Testis (tissue), 3 donors: ENCODE results near the gene CCL1. TPM values are rescaled to one million over a fixed set of nuclear protein-coding genes. Genes with fewer than 3 reads are reported as not detected.

Source experiments
- DNase-seq: peaks from one replicate; pipeline ENCODE4 v3.0.0-alpha.2; 2019
- H3K27ac ChIP-seq, 2 donors: fragments of 200-600 bp; sonication (generic); one replicate each; pipeline ENCODE4 v1.5.1; 2019
- H3K27me3 ChIP-seq: fragments of 200-600 bp; sonication (generic); one replicate; pipeline ENCODE4 v1.5.1; 2019
- H3K36me3 ChIP-seq: fragments of 200-600 bp; sonication (generic); one replicate; pipeline ENCODE4 v1.5.1; 2017; ENCODE audit warnings: low read depth; ENCODE audit errors: missing control alignments
- H3K4me1 ChIP-seq: fragments of 200-600 bp; sonication (generic); one replicate; pipeline ENCODE4 v1.5.1; 2019
- H3K4me3 ChIP-seq, 2 donors: fragments of 200-600 bp; sonication (generic); one replicate each; pipeline ENCODE4 v1.5.1; 2017 to 2019
- H3K9me3 ChIP-seq: fragments of 200-600 bp; sonication (generic); one replicate; pipeline ENCODE4 v1.5.1; 2017
- POLR2A ChIP-seq: fragments of 450-650 bp; IDR thresholded peaks from one replicate; pipeline ENCODE4 v1.6.1; 2017; ENCODE audit warnings: antibody characterized with exemption, mild to moderate bottlenecking, moderate library complexity
- WGBS, 2 donors: methylation state at CpG; one replicate each; pipeline ENCODE4 v1.1.5; 2018; 5-methylcytosine and 5-hydroxymethylcytosine counted together
- intact Hi-C: fragments of 100-400 bp; cut with DNase I; formaldehyde crosslinking; loops from one replicate; pipeline ENCODE4 v1.15.1; 2023; ENCODE audit warnings: low total_unique reads
- polyA plus RNA-seq: library from polyadenylated mRNA; stranded (reverse); fragments of 350-450 nt; fragmentation: Illumina TruSeq; extraction: RNeasy Lipid Tissue Mini Kit (QIAGEN cat#74804); gene quantifications from one replicate; pipeline ENCODE4 v1.2.3, GENCODE V29; 2014; ENCODE audit warnings: low read depth, low replicate concordance; ENCODE audit not compliant: insufficient read depth
- total RNA-seq, 2 donors: library from RNA; depleted of rRNA; stranded (reverse); fragments of >200 nt; gene quantifications; one replicate each; pipeline ENCODE4 v1.2.3, GENCODE V29; 2016
- TF ChIP-seq, protein P1 (sequence below), 3 experiments: fragments of 450-650 bp in 2 of 3; fragments of 200-600 bp in 1 of 3; sonication (generic) in 1 of 3; IDR thresholded peaks; one replicate each; pipeline ENCODE4 v1.5.1; 2016 to 2019; ENCODE audit warnings: antibody characterized with exemption in 3 of 3, mild to moderate bottlenecking in 2 of 3, moderate library complexity in 1 of 3

The CCL1 gene
- total and polyA plus RNA-seq, 3 donors from 2014 or later = 1.5 TPM; not detected in 2

DNA sequence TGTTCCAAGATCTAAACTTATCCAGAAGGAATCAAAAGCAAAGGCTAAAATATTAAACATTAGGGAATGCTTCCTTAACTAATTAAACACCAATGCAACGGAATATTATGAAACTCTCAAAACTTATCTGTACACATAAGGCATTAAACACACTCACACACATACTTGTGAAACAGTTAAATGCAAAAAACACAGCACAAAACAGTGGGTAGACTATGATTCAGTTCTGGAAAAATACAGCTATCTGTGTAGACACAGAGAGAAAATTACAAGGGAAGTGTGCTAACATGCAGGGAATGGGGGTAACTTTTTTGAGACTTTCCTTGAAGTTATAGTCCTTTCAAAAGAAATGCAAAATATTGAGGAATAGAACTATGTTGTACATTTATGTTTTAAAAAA, 36.7 kb upstream of the CCL1 start:
- Histone ChIP-seq H3K4me3 (no peak overlapping the region), H3K4me1 (no peaks in the 10 kb centered on the region), H3K27me3 (no peaks in the 10 kb centered on the region), H3K27ac (no peak overlapping the region), H3K36me3 (no peaks in the 10 kb centered on the region), H3K9me3 (no peaks in the 10 kb centered on the region)
- no peak for TF ChIP-seq POLR2A
- TF ChIP-seq, protein P1, sequence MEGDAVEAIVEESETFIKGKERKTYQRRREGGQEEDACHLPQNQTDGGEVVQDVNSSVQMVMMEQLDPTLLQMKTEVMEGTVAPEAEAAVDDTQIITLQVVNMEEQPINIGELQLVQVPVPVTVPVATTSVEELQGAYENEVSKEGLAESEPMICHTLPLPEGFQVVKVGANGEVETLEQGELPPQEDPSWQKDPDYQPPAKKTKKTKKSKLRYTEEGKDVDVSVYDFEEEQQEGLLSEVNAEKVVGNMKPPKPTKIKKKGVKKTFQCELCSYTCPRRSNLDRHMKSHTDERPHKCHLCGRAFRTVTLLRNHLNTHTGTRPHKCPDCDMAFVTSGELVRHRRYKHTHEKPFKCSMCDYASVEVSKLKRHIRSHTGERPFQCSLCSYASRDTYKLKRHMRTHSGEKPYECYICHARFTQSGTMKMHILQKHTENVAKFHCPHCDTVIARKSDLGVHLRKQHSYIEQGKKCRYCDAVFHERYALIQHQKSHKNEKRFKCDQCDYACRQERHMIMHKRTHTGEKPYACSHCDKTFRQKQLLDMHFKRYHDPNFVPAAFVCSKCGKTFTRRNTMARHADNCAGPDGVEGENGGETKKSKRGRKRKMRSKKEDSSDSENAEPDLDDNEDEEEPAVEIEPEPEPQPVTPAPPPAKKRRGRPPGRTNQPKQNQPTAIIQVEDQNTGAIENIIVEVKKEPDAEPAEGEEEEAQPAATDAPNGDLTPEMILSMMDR (IDR thresholded peaks at IDR 0.05) = no peak
- 76 to 83% methylated on average over 1 of the region's 1 CpG for whole genome bisulfite sequencing, 2 donors
- intact Hi-C loops = no loop called here
- DNase-seq = no peak

DNA sequence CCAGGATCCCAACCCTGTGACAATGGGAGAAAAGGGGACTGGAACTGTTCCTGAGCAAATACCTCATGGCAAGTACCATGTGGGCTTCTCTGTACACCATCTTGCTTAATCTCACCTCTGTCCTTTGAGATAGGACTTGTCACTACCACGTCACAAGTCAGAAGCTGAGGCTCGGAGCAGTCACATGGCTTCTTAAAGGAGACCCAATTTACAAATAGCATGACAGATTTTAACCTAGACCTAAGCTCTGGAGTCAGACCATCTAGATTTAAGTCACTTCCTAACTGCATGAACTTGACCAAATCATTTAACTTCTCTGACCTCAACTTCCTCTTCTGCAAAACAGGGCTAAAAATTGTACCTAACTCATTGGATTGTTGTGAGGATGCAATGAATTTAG, 36.0 kb upstream of the CCL1 start:
- H3K4me3 ChIP-seq = no peak overlapping the region
- TF ChIP-seq POLR2A = no peak
- TF ChIP-seq, protein P1 (IDR thresholded peaks at IDR 0.05) = no peak
- H3K36me3 ChIP-seq = no peaks in the 10 kb centered on the region
- no peak overlapping the region for H3K27ac ChIP-seq
- intact Hi-C loops = no loop called here
- H3K4me1 ChIP-seq = no peaks in the 10 kb centered on the region
- H3K9me3 ChIP-seq = no peaks in the 10 kb centered on the region
- no peaks in the 10 kb centered on the region for H3K27me3 ChIP-seq
- DNase-seq = no peak
- WGBS, 2 donors = 49 to 71% methylated on average over 2 of the region's 2 CpGs

GRCh38 chr17:34397265-34397664, 34.2 kb upstream of the CCL1 start:
- Histone ChIP-seq H3K36me3 (no peaks in the 10 kb centered on the region), H3K9me3 (no peaks in the 10 kb centered on the region), H3K4me1 (no peaks in the 10 kb centered on the region), H3K27me3 (no peaks in the 10 kb centered on the region), H3K27ac (no peak overlapping the region), H3K4me3 (no peak overlapping the region)
- no peak for DNase-seq
- TF ChIP-seq, protein P1 (IDR thresholded peaks at IDR 0.05) = peak in 1 of 3 experiments; percentile 11
- TF ChIP-seq POLR2A = no peak
- intact Hi-C loops = no loop called here

DNA sequence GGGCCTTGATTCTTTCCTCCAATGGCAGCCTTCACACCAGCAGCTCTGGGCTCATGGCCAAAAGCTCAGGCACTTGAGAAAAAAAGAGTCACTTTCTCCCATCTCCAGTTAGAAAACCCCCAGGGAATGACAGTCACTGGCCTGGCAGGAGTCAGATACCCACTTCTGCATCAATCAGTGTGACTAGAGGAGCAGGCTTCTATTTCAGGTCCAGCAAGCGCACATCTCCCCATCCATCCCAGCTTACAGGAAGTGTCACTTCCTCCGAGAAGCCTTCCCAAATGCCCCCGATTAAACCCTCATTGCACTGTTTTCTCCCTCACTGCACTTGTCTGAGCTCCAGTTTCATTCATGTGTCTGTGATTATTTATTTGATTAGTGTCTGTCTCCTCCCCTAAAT, 30.4 kb upstream of the CCL1 start:
- WGBS, 2 donors = 84 to 96% methylated on average over 3 of the region's 3 CpGs
- intact Hi-C loops = no loop called here
- Histone ChIP-seq H3K4me3 (no peak overlapping the region), H3K27me3 (no peaks in the 10 kb centered on the region), H3K27ac (no peak overlapping the region), H3K9me3 (no peaks in the 10 kb centered on the region), H3K36me3 (no peaks in the 10 kb centered on the region), H3K4me1 (no peaks in the 10 kb centered on the region)
- DNase-seq = no peak
- TF ChIP-seq POLR2A = no peak
- TF ChIP-seq, protein P1 (IDR thresholded peaks at IDR 0.05) = no peak

GRCh38 chr17:34391241-34391640, 28.2 kb upstream of the CCL1 start:
- 88% methylated on average over 2 of the region's 2 CpGs for WGBS, 2 donors
- Histone ChIP-seq H3K4me3 (no peak overlapping the region), H3K4me1 (no peaks in the 10 kb centered on the region), H3K27ac (no peak overlapping the region), H3K9me3 (no peaks in the 10 kb centered on the region), H3K27me3 (no peaks in the 10 kb centered on the region), H3K36me3 (no peaks in the 10 kb centered on the region)
- TF ChIP-seq, protein P1 (IDR thresholded peaks at IDR 0.05) = no peak
- no peak for TF ChIP-seq POLR2A
- no peak for DNase-seq
- intact Hi-C loops = no loop called here
